Measurements from ENCODE around the gene SLCO3A1.

The SLCO3A1 gene

GRCh38 chr15:92100751-92101150 is 247.2 kb downstream of the SLCO3A1 start:
- DNase-seq (ENCODE audit: low read depth), result no peak
- TF ChIP-seq CTCF (IDR thresholded peaks at IDR 0.05; ENCODE audit: insufficient read depth, low read depth, low read length, missing control alignments), result no peak

GRCh38 chr15:92101708-92102394 is 248.3 kb downstream of the SLCO3A1 start:
- no peak for DNase-seq (ENCODE audit: low read depth)
- TF ChIP-seq CTCF (IDR thresholded peaks at IDR 0.05; ENCODE audit: insufficient read depth, low read depth, low read length, missing control alignments), result no peak

More at GRCh38 chr15:92100751-92101150, 247.2 kb downstream of the SLCO3A1 start:
- no peak overlapping the region for H3K4me3 ChIP-seq (ENCODE audit: low read length)

GRCh38 chr15:92102395-92102755 is 248.9 kb downstream of the SLCO3A1 start:
- no peak for DNase-seq (ENCODE audit: low read depth)
- H3K4me3 ChIP-seq (ENCODE audit: low read length), result no peak overlapping the region
- TF ChIP-seq CTCF (IDR thresholded peaks at IDR 0.05; ENCODE audit: insufficient read depth, low read depth, low read length, missing control alignments), result no peak

More at GRCh38 chr15:92101708-92102394, 248.3 kb downstream of the SLCO3A1 start:
- no peak overlapping the region for H3K4me3 ChIP-seq (ENCODE audit: low read length)

GRCh38 chr15:92104072-92104471 is 250.6 kb downstream of the SLCO3A1 start:
- H3K4me3 ChIP-seq (ENCODE audit: low read length), result no peak overlapping the region
- no peak for DNase-seq (ENCODE audit: low read depth)
- no peak for TF ChIP-seq CTCF (IDR thresholded peaks at IDR 0.05; ENCODE audit: insufficient read depth, low read depth, low read length, missing control alignments)

- DNase-seq (ENCODE audit: low read depth), result no peak
- H3K4me3 ChIP-seq (ENCODE audit: low read length), result no peak overlapping the region
- no peak for TF ChIP-seq CTCF (IDR thresholded peaks at IDR 0.05; ENCODE audit: insufficient read depth, low read depth, low read length, missing control alignments)
Observed at GRCh38 chr15:92105611-92106010, 252.1 kb downstream of the SLCO3A1 start.

- no peak overlapping the region for H3K4me3 ChIP-seq (ENCODE audit: low read length)
- DNase-seq (ENCODE audit: low read depth), result no peak
- TF ChIP-seq CTCF (IDR thresholded peaks at IDR 0.05; ENCODE audit: insufficient read depth, low read depth, low read length, missing control alignments), result no peak
Observed at GRCh38 chr15:92107510-92107909, 254.0 kb downstream of the SLCO3A1 start.

Measured in epithelial cell of esophagus (primary cell).